Calu3 (cell line): ENCODE measurements around the gene TTC28. TPM values are rescaled to one million over a fixed set of nuclear protein-coding genes. Genes with fewer than 3 reads are reported as not detected.

ENCODE experiments used
- BruUV-seq: library from RNA; stranded (reverse); fragments of 400-500 nt; replicated peaks from 2 replicates; lab custom pipeline; 2021; lab: Mats Ljungman, UMichigan
- CTCF ChIA-PET: fragments of 300-600 bp; sonication (Branson Sonifier 250); formaldehyde crosslinking; loops from one replicate; lab custom pipeline; 2022; ENCODE audit warnings: antibody characterized with exemption; lab: Charles Lee
- DNase-seq: peaks from one replicate; pipeline ENCODE4 v3.0.0; 2022
- H3K27ac Mint-ChIP-seq: one replicate; pipeline ENCODE4 v1.8.0; 2022; ENCODE audit warnings: mixed read lengths; ENCODE audit not compliant: unreplicated experiment
- H3K27me3 Mint-ChIP-seq: one replicate; pipeline ENCODE4 v1.8.0; 2022; ENCODE audit warnings: mixed read lengths; ENCODE audit not compliant: unreplicated experiment
- H3K36me3 Mint-ChIP-seq: one replicate; pipeline ENCODE4 v1.8.0; 2022; ENCODE audit warnings: mild to moderate bottlenecking, moderate library complexity, mixed read lengths; ENCODE audit not compliant: insufficient read depth, unreplicated experiment
- H3K4me1 Mint-ChIP-seq: one replicate; pipeline ENCODE4 v1.8.0; 2022; ENCODE audit warnings: mild to moderate bottlenecking, low read depth, mixed read lengths; ENCODE audit not compliant: unreplicated experiment
- H3K4me3 Mint-ChIP-seq: one replicate; pipeline ENCODE4 v1.8.0; 2022; ENCODE audit warnings: mild to moderate bottlenecking, low read depth, moderate library complexity, mixed read lengths; ENCODE audit not compliant: unreplicated experiment
- H3K9me3 Mint-ChIP-seq: one replicate; pipeline ENCODE4 v1.8.0; 2022; ENCODE audit warnings: low read depth, mixed read lengths; ENCODE audit not compliant: unreplicated experiment
- intact Hi-C: fragments of 100-400 bp; cut with micrococcal nuclease; formaldehyde crosslinking; loops from one replicate; pipeline ENCODE4 v1.10.0; 2022; ENCODE audit not compliant: unreplicated experiment
- total RNA-seq: library from RNA; stranded (reverse); gene quantifications from 2 replicates; pipeline ENCODE4 v1.2.3, GENCODE V29; 2022
- TF ChIP-seq, protein P1 (sequence below): fragments of 200-600 bp; IDR thresholded peaks from one replicate; pipeline ENCODE4 v1.8.0; 2022; ENCODE audit warnings: antibody characterized with exemption; ENCODE audit not compliant: unreplicated experiment

Gene TTC28
- total RNA-seq, 1 experiment from 2014 or later: 5.2 TPM

- Mint-ChIP-seq H3K27me3 (peaks cover 43% of the 10 kb centered on the region), H3K4me3 (no peak overlapping the region), H3K27ac (no peak overlapping the region), H3K4me1 (no peaks in the 10 kb centered on the region), H3K9me3 (no peaks in the 10 kb centered on the region), H3K36me3 (no peaks in the 10 kb centered on the region)
- TF ChIP-seq, protein P1, sequence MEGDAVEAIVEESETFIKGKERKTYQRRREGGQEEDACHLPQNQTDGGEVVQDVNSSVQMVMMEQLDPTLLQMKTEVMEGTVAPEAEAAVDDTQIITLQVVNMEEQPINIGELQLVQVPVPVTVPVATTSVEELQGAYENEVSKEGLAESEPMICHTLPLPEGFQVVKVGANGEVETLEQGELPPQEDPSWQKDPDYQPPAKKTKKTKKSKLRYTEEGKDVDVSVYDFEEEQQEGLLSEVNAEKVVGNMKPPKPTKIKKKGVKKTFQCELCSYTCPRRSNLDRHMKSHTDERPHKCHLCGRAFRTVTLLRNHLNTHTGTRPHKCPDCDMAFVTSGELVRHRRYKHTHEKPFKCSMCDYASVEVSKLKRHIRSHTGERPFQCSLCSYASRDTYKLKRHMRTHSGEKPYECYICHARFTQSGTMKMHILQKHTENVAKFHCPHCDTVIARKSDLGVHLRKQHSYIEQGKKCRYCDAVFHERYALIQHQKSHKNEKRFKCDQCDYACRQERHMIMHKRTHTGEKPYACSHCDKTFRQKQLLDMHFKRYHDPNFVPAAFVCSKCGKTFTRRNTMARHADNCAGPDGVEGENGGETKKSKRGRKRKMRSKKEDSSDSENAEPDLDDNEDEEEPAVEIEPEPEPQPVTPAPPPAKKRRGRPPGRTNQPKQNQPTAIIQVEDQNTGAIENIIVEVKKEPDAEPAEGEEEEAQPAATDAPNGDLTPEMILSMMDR: no peak
- no peak for DNase-seq
- BruUV-seq: no TSS peak
- intact Hi-C loops: no loop called here
- CTCF ChIA-PET: no interaction called here
Observed at GRCh38 chr22:28031383-28031922, 648.2 kb downstream of the TTC28 start.

- Mint-ChIP-seq H3K4me3 (no peak overlapping the region), H3K27ac (no peak overlapping the region), H3K27me3 (peaks cover 35% of the 10 kb centered on the region), H3K9me3 (no peaks in the 10 kb centered on the region), H3K36me3 (no peaks in the 10 kb centered on the region), H3K4me1 (no peaks in the 10 kb centered on the region)
- no TSS peak for BruUV-seq
- no peak for DNase-seq
- CTCF ChIA-PET: no interaction called here
- TF ChIP-seq, protein P1: no peak
- intact Hi-C loops: no loop called here
Observed at GRCh38 chr22:28030473-28030872, 649.2 kb downstream of the TTC28 start.

GRCh38 chr22:28029956-28030355 is 649.7 kb downstream of the TTC28 start:
- Mint-ChIP-seq H3K4me3 (no peak overlapping the region), H3K36me3 (no peaks in the 10 kb centered on the region), H3K9me3 (no peaks in the 10 kb centered on the region), H3K27ac (no peak overlapping the region), H3K27me3 (peaks cover 30% of the 10 kb centered on the region), H3K4me1 (no peaks in the 10 kb centered on the region)
- intact Hi-C loops: no loop called here
- TF ChIP-seq, protein P1: no peak
- no TSS peak for BruUV-seq
- DNase-seq: no peak
- CTCF ChIA-PET: interaction anchor here (0.6 kb wide), 1 partner anchor 1010 kb away, joined by 5 read pairs; no protein-coding TSS in a partner anchor

GRCh38 chr22:28029201-28029948 is 650.3 kb downstream of the TTC28 start:
- H3K4me3 Mint-ChIP-seq: no peak overlapping the region
- peaks cover 30% of the 10 kb centered on the region for H3K27me3 Mint-ChIP-seq
- DNase-seq: peak; percentile 36
- CTCF ChIA-PET: interaction anchor here (0.6 kb wide), 1 partner anchor 1011 kb away, joined by 5 read pairs; no protein-coding TSS in a partner anchor
- TF ChIP-seq, protein P1: no peak
- no peak overlapping the region for H3K27ac Mint-ChIP-seq
- H3K9me3 Mint-ChIP-seq: no peaks in the 10 kb centered on the region
- intact Hi-C loops: no loop called here
- BruUV-seq: no TSS peak
- no peaks in the 10 kb centered on the region for H3K4me1 Mint-ChIP-seq
- no peaks in the 10 kb centered on the region for H3K36me3 Mint-ChIP-seq
